GM15510 (cell line): ENCODE results near the gene RWDD3.

Experiments
- POLR2A ChIP-seq: IDR thresholded peaks from 3 replicates; pipeline ENCODE4 v1.6.1; 2011; ENCODE audit warnings: borderline replicate concordance; ENCODE audit not compliant: insufficient read length; ENCODE audit errors: extremely low read depth

The RWDD3 gene

GRCh38 chr1:95233737-95234500 lies at the start of gene RWDD3:
Gene RWDD3 (plus strand): TSS chr1:95234210. CDS start chr1:95234231, 21 bp downstream.
- peak; percentile 86 for TF ChIP-seq POLR2A

GRCh38 chr1:95186149-95186548 lies 47.9 kb upstream of the RWDD3 start:
- TF ChIP-seq POLR2A: no peak

GRCh38 chr1:95193591-95193990 lies 40.4 kb upstream of the RWDD3 start:
- TF ChIP-seq POLR2A: no peak

GRCh38 chr1:95195046-95195445 lies 39.0 kb upstream of the RWDD3 start:
- TF ChIP-seq POLR2A: no peak

- TF ChIP-seq POLR2A: no peak
These were observed 38.0 kb upstream of the RWDD3 start for GRCh38 chr1:95196017-95196416.

GRCh38 chr1:95197616-95198252 lies 36.3 kb upstream of the RWDD3 start:
- TF ChIP-seq POLR2A: no peak

GRCh38 chr1:95201905-95202304 lies 32.1 kb upstream of the RWDD3 start:
- no peak for TF ChIP-seq POLR2A

GRCh38 chr1:95203908-95204437 lies 30.0 kb upstream of the RWDD3 start:
- TF ChIP-seq POLR2A: no peak

GRCh38 chr1:95206514-95206913 lies 27.5 kb upstream of the RWDD3 start:
- no peak for TF ChIP-seq POLR2A

- TF ChIP-seq POLR2A: no peak
These were observed 26.6 kb upstream of the RWDD3 start for GRCh38 chr1:95207223-95207935.

- TF ChIP-seq POLR2A: no peak
These were observed 25.1 kb upstream of the RWDD3 start for GRCh38 chr1:95208876-95209275.

- TF ChIP-seq POLR2A: no peak
These were observed 24.7 kb upstream of the RWDD3 start for GRCh38 chr1:95209291-95209690.

- TF ChIP-seq POLR2A: no peak
These were observed 17.6 kb upstream of the RWDD3 start for GRCh38 chr1:95216292-95216990.

- TF ChIP-seq POLR2A: no peak
These were observed 16.6 kb upstream of the RWDD3 start for GRCh38 chr1:95217371-95217770.

GRCh38 chr1:95219407-95219806 lies 14.6 kb upstream of the RWDD3 start:
- no peak for TF ChIP-seq POLR2A
